ENCODE measurements around the gene FLAD1. TPM values are rescaled to one million over a fixed set of nuclear protein-coding genes. Genes with fewer than 3 reads are reported as not detected.

Gene FLAD1
- total RNA-seq, 4 donors from 2014 or later, result 12.6 to 33.8 (median 20.7) TPM

DNA sequence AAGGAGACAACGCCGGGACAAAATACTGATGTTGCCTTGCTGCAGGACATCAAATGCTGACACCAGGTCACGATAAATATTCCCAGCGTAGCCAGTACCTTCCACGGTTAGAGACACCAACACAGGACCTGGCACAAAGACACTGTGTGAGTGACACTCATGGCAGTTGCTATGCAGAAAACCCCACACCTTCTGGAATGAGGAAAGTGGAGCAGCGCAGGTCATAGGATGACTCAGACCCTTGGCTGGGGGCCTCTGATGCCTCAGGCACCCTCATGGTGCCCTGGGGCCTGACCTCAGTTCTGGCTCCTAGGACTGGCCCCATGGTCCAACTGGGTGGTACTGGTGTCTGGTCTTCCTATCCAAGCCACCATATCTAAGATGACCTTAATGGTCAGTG lies 43.4 kb downstream of the FLAD1 start:
- H3K4me3 ChIP-seq, result no peak overlapping the region
- TF ChIP-seq, protein P1, sequence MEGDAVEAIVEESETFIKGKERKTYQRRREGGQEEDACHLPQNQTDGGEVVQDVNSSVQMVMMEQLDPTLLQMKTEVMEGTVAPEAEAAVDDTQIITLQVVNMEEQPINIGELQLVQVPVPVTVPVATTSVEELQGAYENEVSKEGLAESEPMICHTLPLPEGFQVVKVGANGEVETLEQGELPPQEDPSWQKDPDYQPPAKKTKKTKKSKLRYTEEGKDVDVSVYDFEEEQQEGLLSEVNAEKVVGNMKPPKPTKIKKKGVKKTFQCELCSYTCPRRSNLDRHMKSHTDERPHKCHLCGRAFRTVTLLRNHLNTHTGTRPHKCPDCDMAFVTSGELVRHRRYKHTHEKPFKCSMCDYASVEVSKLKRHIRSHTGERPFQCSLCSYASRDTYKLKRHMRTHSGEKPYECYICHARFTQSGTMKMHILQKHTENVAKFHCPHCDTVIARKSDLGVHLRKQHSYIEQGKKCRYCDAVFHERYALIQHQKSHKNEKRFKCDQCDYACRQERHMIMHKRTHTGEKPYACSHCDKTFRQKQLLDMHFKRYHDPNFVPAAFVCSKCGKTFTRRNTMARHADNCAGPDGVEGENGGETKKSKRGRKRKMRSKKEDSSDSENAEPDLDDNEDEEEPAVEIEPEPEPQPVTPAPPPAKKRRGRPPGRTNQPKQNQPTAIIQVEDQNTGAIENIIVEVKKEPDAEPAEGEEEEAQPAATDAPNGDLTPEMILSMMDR (IDR thresholded peaks at IDR 0.05), result no peak
- TF ChIP-seq POLR2A (IDR thresholded peaks at IDR 0.05), result no peak
- no peaks in the 10 kb centered on the region for H3K4me1 ChIP-seq
- H3K9me3 ChIP-seq, result no peaks in the 10 kb centered on the region
- no peaks in the 10 kb centered on the region for H3K36me3 ChIP-seq
- H3K27ac ChIP-seq, result no peak overlapping the region
- H3K27me3 ChIP-seq, result no peaks in the 10 kb centered on the region
- intact Hi-C loops (cut with DNase I; ENCODE audit: low total_unique reads), result no loop called here
- DNase-seq, result no peak

DNA sequence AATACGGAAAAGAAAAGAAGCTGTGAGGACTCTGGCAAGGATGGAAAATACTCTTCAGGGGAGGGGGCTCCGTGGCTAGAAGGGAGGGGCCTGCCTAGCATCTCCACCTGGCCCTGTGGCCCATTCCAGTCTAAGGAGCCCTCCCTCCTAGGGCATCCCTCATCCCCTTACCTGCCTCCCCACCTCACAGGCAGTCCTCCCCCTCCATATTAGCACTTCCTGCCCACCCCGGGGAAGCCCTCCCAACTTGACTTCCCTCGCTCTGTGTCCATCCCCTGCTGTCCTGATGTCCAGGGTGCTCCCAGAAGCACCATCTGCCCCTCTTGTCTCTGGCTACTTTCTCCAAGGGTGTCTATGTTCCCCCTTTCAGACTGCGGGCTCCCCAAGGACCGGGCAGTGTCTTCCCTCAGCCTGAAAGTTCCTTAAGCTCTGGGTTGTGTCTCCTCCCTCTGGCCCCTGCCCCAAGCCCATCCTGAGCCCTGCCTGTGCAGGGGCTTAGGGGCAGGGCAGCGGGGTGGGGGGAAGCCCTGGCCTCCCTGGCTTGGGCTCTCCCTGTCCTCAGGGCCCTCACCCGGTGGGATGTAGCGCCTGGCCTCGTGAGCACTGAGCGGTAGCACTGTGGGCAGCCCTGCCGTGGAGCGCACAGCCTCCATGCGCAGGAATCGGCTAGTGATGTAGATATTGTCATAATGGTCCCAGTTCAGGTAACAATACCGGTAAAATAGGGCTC lies 46.5 kb downstream of the FLAD1 start:
- intact Hi-C loops (cut with DNase I; ENCODE audit: low total_unique reads), result no loop called here
- TF ChIP-seq, protein P1 (IDR thresholded peaks at IDR 0.05), result no peak
- TF ChIP-seq POLR2A (IDR thresholded peaks at IDR 0.05), result no peak

GRCh38 chr1:155030243-155030795 lies 47.2 kb downstream of the FLAD1 start:
- no peak for DNase-seq
- TF ChIP-seq, protein P1 (IDR thresholded peaks at IDR 0.05), result no peak
- no peak for TF ChIP-seq POLR2A (IDR thresholded peaks at IDR 0.05)
- Histone ChIP-seq H3K27me3 (no peaks in the 10 kb centered on the region), H3K27ac (no peak overlapping the region), H3K9me3 (no peaks in the 10 kb centered on the region), H3K4me3 (no peak overlapping the region), H3K4me1 (no peaks in the 10 kb centered on the region), H3K36me3 (no peaks in the 10 kb centered on the region)
- intact Hi-C loops (cut with DNase I; ENCODE audit: low total_unique reads), result no loop called here

More for the DNA sequence above, 46.5 kb downstream of the FLAD1 start:
- no peak overlapping the region for H3K27ac ChIP-seq
- no peaks in the 10 kb centered on the region for H3K4me1 ChIP-seq
- H3K4me3 ChIP-seq, result no peak overlapping the region
- no peaks in the 10 kb centered on the region for H3K36me3 ChIP-seq
- H3K9me3 ChIP-seq, result no peaks in the 10 kb centered on the region
- no peaks in the 10 kb centered on the region for H3K27me3 ChIP-seq
- no peak for DNase-seq

- H3K36me3 ChIP-seq, result no peaks in the 10 kb centered on the region
- no peaks in the 10 kb centered on the region for H3K4me1 ChIP-seq
- no peaks in the 10 kb centered on the region for H3K9me3 ChIP-seq
- no peak overlapping the region for H3K27ac ChIP-seq
- H3K4me3 ChIP-seq, result no peak overlapping the region
- no peaks in the 10 kb centered on the region for H3K27me3 ChIP-seq
- DNase-seq, result no peak
- intact Hi-C loops (cut with DNase I; ENCODE audit: low total_unique reads), result no loop called here
- TF ChIP-seq, protein P1 (IDR thresholded peaks at IDR 0.05), result no peak
- no peak for TF ChIP-seq POLR2A (IDR thresholded peaks at IDR 0.05)
Observed at GRCh38 chr1:155030899-155031298, 47.8 kb downstream of the FLAD1 start.

DNA sequence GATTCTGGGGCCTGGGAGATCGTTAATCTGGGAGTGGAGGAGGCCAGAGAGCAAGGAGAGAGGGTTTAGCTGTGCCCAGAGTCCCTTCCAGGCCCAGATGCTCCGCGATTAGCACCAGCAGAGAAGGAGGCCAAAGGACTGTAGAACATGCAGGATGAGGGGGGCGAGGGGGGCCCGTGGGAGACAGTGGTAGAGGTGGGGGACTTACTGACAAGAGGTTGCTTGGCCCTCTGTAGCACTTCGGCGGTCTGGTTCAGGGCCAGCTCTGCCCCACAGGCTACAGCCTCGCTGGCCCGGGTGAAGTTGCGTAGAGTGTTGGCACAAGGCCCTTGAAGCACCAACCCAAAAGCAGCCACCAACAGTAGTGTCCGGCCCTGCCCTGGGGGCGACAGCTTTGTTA lies 49.7 kb downstream of the FLAD1 start:
- Histone ChIP-seq H3K4me1 (no peaks in the 10 kb centered on the region), H3K4me3 (no peak overlapping the region), H3K36me3 (no peaks in the 10 kb centered on the region), H3K27me3 (no peaks in the 10 kb centered on the region), H3K9me3 (no peaks in the 10 kb centered on the region), H3K27ac (no peak overlapping the region)
- DNase-seq, result no peak
- no peak for TF ChIP-seq POLR2A (IDR thresholded peaks at IDR 0.05)
- TF ChIP-seq, protein P1 (IDR thresholded peaks at IDR 0.05), result no peak
- intact Hi-C loops (cut with DNase I; ENCODE audit: low total_unique reads), result no loop called here

All from uterus (tissue), 4 donors.